Measurements from ENCODE around the gene OBP2B.

DNA sequence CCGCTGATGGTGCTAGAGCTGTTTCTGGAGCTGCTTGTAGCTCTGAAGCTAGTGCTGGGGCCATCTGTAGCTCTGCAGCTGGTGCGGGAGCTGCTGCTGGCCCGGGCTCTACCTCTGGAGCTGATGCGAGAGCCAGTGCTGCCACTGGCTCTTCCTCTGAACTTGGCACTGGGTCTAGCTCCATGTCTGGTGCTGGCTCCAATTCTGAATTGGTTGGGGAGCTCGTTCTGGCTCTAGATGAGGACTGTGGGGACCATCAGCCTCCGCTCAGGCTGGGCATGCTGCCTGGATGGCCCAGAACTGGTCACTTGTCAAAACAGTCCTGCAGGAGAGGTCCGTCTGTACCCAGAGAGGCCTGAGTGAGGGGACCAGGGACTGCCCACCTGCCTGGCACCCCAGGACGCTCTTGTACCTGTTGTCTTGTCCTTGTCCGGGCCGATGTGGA lies 21.5 kb downstream of the OBP2B start:
- TF ChIP-seq CTCF (conservative IDR thresholded peaks at IDR 0.05), result no peak
- TF ChIP-seq ZFX (IDR thresholded peaks at IDR 0.05), result no peak

Measured in C4-2B (cell line).